Measurements from ENCODE around the gene CUL2. TPM values are rescaled to one million over a fixed set of nuclear protein-coding genes. Genes with fewer than 3 reads are reported as not detected.

Gene CUL2
- total RNA-seq, 2 experiments from 2014 or later = 30.1 to 32.4 TPM

GRCh38 chr10:34959786-34960185 is 130.4 kb downstream of the CUL2 start:
- H3K4me1 Mint-ChIP-seq (ENCODE audit: low read depth) = no peaks in the 10 kb centered on the region
- H3K27ac Mint-ChIP-seq = no peak overlapping the region
- H3K4me3 ChIP-seq (ENCODE audit: low read length) = no peak overlapping the region
- intact Hi-C loops (cut with DNase I, micrococcal nuclease) = no loop called here
- no peak for ATAC-seq (ENCODE audit: poor library complexity)
- H3K9me3 Mint-ChIP-seq = no peaks in the 10 kb centered on the region
- no peaks in the 10 kb centered on the region for H3K9me3 ChIP-seq (ENCODE audit: control insufficient read depth in 1 of 2, insufficient read depth in 1 of 2, low read length in 2 of 2)
- POLR2A ChIA-PET = no interaction called here
- CTCF ChIA-PET = no interaction called here
- H3K27ac ChIP-seq (ENCODE audit: low read depth in 1 of 2, low read length in 2 of 2) = no peak overlapping the region
- no peak for TF ChIP-seq CTCF (IDR thresholded peaks at IDR 0.05)
- H3K4me3 Mint-ChIP-seq = no peak overlapping the region
- no peak for DNase-seq
- H3K36me3 Mint-ChIP-seq (ENCODE audit: low read depth) = no peaks in the 10 kb centered on the region
- H3K27me3 Mint-ChIP-seq = no peaks in the 10 kb centered on the region
- no peaks in the 10 kb centered on the region for H3K27me3 ChIP-seq (ENCODE audit: control insufficient read depth in 1 of 2, insufficient read depth in 2 of 2, low read length in 2 of 2)
- H3K4me1 ChIP-seq (ENCODE audit: insufficient read depth, low read length) = no peaks in the 10 kb centered on the region
- H3K36me3 ChIP-seq (ENCODE audit: insufficient read depth, low read length) = no peaks in the 10 kb centered on the region

- ChIA-PET CTCF (no interaction called here), POLR2A (no interaction called here)
- DNase-seq (no peak), ATAC-seq (ENCODE audit: poor library complexity) (no peak)
- Mint-ChIP-seq H3K36me3 (ENCODE audit: low read depth) (no peaks in the 10 kb centered on the region), H3K4me1 (ENCODE audit: low read depth) (no peaks in the 10 kb centered on the region), H3K27ac (no peak overlapping the region), H3K4me3 (no peak overlapping the region), H3K27me3 (no peaks in the 10 kb centered on the region), H3K9me3 (no peaks in the 10 kb centered on the region)
- intact Hi-C loops (cut with DNase I, micrococcal nuclease) = no loop called here
- H3K36me3 ChIP-seq (ENCODE audit: insufficient read depth, low read length) = no peaks in the 10 kb centered on the region
- H3K27ac ChIP-seq (ENCODE audit: low read depth in 1 of 2, low read length in 2 of 2) = no peak overlapping the region
- no peak overlapping the region for H3K4me3 ChIP-seq (ENCODE audit: low read length)
- H3K27me3 ChIP-seq (ENCODE audit: control insufficient read depth in 1 of 2, insufficient read depth in 2 of 2, low read length in 2 of 2) = no peaks in the 10 kb centered on the region
- TF ChIP-seq CTCF (IDR thresholded peaks at IDR 0.05) = no peak
- no peaks in the 10 kb centered on the region for H3K4me1 ChIP-seq (ENCODE audit: insufficient read depth, low read length)
- no peaks in the 10 kb centered on the region for H3K9me3 ChIP-seq (ENCODE audit: control insufficient read depth in 1 of 2, insufficient read depth in 1 of 2, low read length in 2 of 2)
Measured at GRCh38 chr10:34959321-34959720, 130.8 kb downstream of the CUL2 start.

Small RNAs within 50 kb of the gene (microRNA-seq; reads per million reads assigned to microRNA genes)
- gene MIR3611 (ENCODE audit: borderline microRNAs expressed, borderline replicate concordance) = 15.9 reads per million, percentile 46 among the genes with 10 or more reads in this experiment

Other genes with a start within 250 kb of the CUL2 start
- 10 to 100 TPM; 65.7 to 67.0 TPM for gene CREM, start 36.5 kb upstream of the CUL2 start, total RNA-seq
- gene CCNY, start 246.2 kb upstream of the CUL2 start, total RNA-seq = 10 to 100 TPM; 64.9 to 66.9 TPM